ENCODE results near the gene FTO. TPM values are rescaled to one million over a fixed set of nuclear protein-coding genes. Genes with fewer than 3 reads are reported as not detected.

The FTO gene
- polyA plus RNA-seq, 1 donor from 2014 or later: 80.1 TPM

DNA sequence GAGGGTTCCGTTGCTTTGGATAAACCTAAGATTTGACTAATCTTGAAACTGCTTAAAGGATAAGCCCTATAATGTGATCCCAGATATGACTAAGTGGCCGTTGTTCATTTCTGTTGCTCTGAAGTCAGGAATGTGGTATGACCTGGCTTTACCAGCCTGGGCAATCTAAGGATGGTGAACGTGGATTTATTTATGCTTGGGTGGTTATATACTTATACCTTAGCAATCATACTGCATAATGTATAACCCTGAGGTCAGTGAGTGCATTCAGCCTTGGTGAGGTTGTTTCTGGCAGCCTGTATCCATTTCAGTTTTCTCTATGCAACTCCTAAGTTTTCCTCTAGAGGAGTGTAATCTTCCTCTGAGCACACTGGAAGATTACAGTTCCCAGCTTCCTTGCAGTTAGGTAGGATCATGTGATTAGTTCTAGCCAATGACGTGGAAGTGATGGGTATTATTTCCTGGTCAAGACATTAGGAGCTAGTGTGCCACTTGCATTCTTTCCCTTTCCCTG is 41.9 kb downstream of the FTO start:
- Histone ChIP-seq H3K9ac (ENCODE audit: low read length) (no peak overlapping the region), H3K27ac (ENCODE audit: low read length) (no peak overlapping the region), H3K27me3 (ENCODE audit: insufficient read depth, low read depth, low read length) (no peaks in the 10 kb centered on the region), H3K36me3 (ENCODE audit: insufficient read depth, low read length) (no peaks in the 10 kb centered on the region), H3K9me3 (ENCODE audit: low read length) (peaks cover 6% of the 10 kb centered on the region), H3K79me2 (replicated peaks; ENCODE audit: insufficient read depth, low read length) (peaks cover 11% of the 10 kb centered on the region), H3K4me3 (ENCODE audit: low read length) (no peak overlapping the region), H4K20me1 (ENCODE audit: insufficient read depth) (no peaks in the 10 kb centered on the region), H2AFZ (ENCODE audit: low read depth, low read length) (no peak overlapping the region), H3K9me2 (ENCODE audit: insufficient read depth, low read length) (no peaks in the 10 kb centered on the region), H3F3A (ENCODE audit: insufficient read depth, low read length, poor library complexity, severe bottlenecking) (no peaks in the 10 kb centered on the region), H3K4me2 (ENCODE audit: low read length) (no peak overlapping the region)
- TF ChIP-seq MXI1 (conservative IDR thresholded peaks at IDR 0.05; ENCODE audit: poor library complexity, severe bottlenecking) (no peak), RAD21 (conservative IDR thresholded peaks at IDR 0.05) (no peak), TAF1 (IDR thresholded peaks at IDR 0.05; ENCODE audit: low read depth) (no peak), EP300 (conservative IDR thresholded peaks at IDR 0.05; ENCODE audit: poor library complexity, severe bottlenecking) (no peak), EZH2 (IDR thresholded peaks at IDR 0.05; ENCODE audit: borderline replicate concordance, insufficient read depth, low read length, poor library complexity, severe bottlenecking) (no peak), SMC3 (conservative IDR thresholded peaks at IDR 0.05; ENCODE audit: poor library complexity) (no peak), POLR2AphosphoS5 (IDR thresholded peaks at IDR 0.05) (no peak)
- TF ChIP-seq, protein P1, sequence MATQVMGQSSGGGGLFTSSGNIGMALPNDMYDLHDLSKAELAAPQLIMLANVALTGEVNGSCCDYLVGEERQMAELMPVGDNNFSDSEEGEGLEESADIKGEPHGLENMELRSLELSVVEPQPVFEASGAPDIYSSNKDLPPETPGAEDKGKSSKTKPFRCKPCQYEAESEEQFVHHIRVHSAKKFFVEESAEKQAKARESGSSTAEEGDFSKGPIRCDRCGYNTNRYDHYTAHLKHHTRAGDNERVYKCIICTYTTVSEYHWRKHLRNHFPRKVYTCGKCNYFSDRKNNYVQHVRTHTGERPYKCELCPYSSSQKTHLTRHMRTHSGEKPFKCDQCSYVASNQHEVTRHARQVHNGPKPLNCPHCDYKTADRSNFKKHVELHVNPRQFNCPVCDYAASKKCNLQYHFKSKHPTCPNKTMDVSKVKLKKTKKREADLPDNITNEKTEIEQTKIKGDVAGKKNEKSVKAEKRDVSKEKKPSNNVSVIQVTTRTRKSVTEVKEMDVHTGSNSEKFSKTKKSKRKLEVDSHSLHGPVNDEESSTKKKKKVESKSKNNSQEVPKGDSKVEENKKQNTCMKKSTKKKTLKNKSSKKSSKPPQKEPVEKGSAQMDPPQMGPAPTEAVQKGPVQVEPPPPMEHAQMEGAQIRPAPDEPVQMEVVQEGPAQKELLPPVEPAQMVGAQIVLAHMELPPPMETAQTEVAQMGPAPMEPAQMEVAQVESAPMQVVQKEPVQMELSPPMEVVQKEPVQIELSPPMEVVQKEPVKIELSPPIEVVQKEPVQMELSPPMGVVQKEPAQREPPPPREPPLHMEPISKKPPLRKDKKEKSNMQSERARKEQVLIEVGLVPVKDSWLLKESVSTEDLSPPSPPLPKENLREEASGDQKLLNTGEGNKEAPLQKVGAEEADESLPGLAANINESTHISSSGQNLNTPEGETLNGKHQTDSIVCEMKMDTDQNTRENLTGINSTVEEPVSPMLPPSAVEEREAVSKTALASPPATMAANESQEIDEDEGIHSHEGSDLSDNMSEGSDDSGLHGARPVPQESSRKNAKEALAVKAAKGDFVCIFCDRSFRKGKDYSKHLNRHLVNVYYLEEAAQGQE (IDR thresholded peaks at IDR 0.05; ENCODE audit: borderline replicate concordance): no peak
- TF ChIP-seq, protein P2, sequence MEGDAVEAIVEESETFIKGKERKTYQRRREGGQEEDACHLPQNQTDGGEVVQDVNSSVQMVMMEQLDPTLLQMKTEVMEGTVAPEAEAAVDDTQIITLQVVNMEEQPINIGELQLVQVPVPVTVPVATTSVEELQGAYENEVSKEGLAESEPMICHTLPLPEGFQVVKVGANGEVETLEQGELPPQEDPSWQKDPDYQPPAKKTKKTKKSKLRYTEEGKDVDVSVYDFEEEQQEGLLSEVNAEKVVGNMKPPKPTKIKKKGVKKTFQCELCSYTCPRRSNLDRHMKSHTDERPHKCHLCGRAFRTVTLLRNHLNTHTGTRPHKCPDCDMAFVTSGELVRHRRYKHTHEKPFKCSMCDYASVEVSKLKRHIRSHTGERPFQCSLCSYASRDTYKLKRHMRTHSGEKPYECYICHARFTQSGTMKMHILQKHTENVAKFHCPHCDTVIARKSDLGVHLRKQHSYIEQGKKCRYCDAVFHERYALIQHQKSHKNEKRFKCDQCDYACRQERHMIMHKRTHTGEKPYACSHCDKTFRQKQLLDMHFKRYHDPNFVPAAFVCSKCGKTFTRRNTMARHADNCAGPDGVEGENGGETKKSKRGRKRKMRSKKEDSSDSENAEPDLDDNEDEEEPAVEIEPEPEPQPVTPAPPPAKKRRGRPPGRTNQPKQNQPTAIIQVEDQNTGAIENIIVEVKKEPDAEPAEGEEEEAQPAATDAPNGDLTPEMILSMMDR (IDR thresholded peaks at IDR 0.05; ENCODE audit: poor library complexity, severe bottlenecking): no peak

DNA sequence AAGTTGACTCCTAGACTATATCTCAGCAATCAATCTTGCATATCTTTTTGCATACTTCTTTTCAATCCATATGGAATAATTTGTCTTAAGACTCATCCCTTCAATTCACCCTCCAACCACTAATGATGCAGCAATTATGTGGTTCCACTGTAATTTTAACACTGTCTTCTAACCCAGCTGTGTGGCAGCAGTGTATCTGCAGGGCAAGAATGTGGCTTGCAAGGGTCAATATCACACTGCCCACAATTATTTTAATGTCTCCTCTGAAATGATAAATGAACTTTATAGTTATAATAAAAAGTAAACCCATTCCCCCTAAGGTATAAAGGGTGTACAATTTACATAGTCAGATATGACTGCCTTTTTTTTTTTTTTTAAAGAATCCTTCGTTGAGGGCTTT is 48.6 kb downstream of the FTO start:
- peaks cover 9% of the 10 kb centered on the region for H3K27me3 ChIP-seq (ENCODE audit: insufficient read depth, low read depth, low read length)
- no peaks in the 10 kb centered on the region for H3K9me2 ChIP-seq (ENCODE audit: insufficient read depth, low read length)
- TF ChIP-seq, protein P1 (IDR thresholded peaks at IDR 0.05; ENCODE audit: borderline replicate concordance): no peak
- TF ChIP-seq, protein P2 (IDR thresholded peaks at IDR 0.05; ENCODE audit: poor library complexity, severe bottlenecking): no peak
- TF ChIP-seq EZH2 (IDR thresholded peaks at IDR 0.05; ENCODE audit: borderline replicate concordance, insufficient read depth, low read length, poor library complexity, severe bottlenecking) (no peak), TAF1 (IDR thresholded peaks at IDR 0.05; ENCODE audit: low read depth) (no peak), POLR2AphosphoS5 (IDR thresholded peaks at IDR 0.05) (no peak), SMC3 (conservative IDR thresholded peaks at IDR 0.05; ENCODE audit: poor library complexity) (no peak), EP300 (conservative IDR thresholded peaks at IDR 0.05; ENCODE audit: poor library complexity, severe bottlenecking) (no peak), RAD21 (conservative IDR thresholded peaks at IDR 0.05) (no peak)
- no peak overlapping the region for H3K4me2 ChIP-seq (ENCODE audit: low read length)
- H4K20me1 ChIP-seq (ENCODE audit: insufficient read depth): no peaks in the 10 kb centered on the region
- no peak overlapping the region for H3K27ac ChIP-seq (ENCODE audit: low read length)
- H3K9me3 ChIP-seq (ENCODE audit: low read length): peaks cover 4% of the 10 kb centered on the region
- no peak overlapping the region for H3K9ac ChIP-seq (ENCODE audit: low read length)
- H3K36me3 ChIP-seq (ENCODE audit: insufficient read depth, low read length): no peaks in the 10 kb centered on the region
- no peak overlapping the region for H3K4me3 ChIP-seq (ENCODE audit: low read length)
- no peak overlapping the region for H2AFZ ChIP-seq (ENCODE audit: low read depth, low read length)
- H3K79me2 ChIP-seq (replicated peaks; ENCODE audit: insufficient read depth, low read length): peaks cover 7% of the 10 kb centered on the region
- no peaks in the 10 kb centered on the region for H3F3A ChIP-seq (ENCODE audit: insufficient read depth, low read length, poor library complexity, severe bottlenecking)

Measured in neural cell (in vitro differentiated cells).